Astrocyte of the hippocampus (primary cell): ENCODE measurements around the gene CUL1.

Source experiments
- DNase-seq: peaks from one replicate; pipeline ENCODE4 v3.0.0; 2011; ENCODE audit warnings: low read depth, low spot score

Gene CUL1

GRCh38 chr7:148850564-148850963, 151.9 kb downstream of the CUL1 start:
- DNase-seq: no peak
